ENCODE results near the gene COG4. TPM values are rescaled to one million over a fixed set of nuclear protein-coding genes. Genes with fewer than 3 reads are reported as not detected.

COG4 gene
- total RNA-seq (ENCODE audit: low replicate concordance), result 73.6 and 81.3 TPM in 2 replicates

GRCh38 chr16:70523076-70523742 is at the start of gene COG4:
COG4 (minus strand) TSS chr16:70523554; CDS start chr16:70523543, 11 bp downstream.

GRCh38 chr16:70523743-70524398 is 517 bp upstream of the COG4 start, which contains the start of gene SF3B3:
SF3B3 (plus strand) TSS chr16:70523816; CDS start chr16:70526657, 2,841 bp downstream.

GRCh38 chr16:70454222-70455034 is 68.9 kb downstream of the COG4 start, which contains the start of gene FCSK:
FCSK (plus strand) TSS chr16:70454595; CDS start chr16:70463191, 8,596 bp downstream.

GRCh38 chr16:70438969-70439862 is 84.1 kb downstream of the COG4 start, which contains the start of gene ST3GAL2:
ST3GAL2 (minus strand) TSS chr16:70439100; CDS start chr16:70398530, 40,570 bp downstream.

Other genes starting within 250 kb of the COG4 start
- gene AARS1, start 234.0 kb downstream of the COG4 start, total RNA-seq (ENCODE audit: low replicate concordance), result 186 and 251 TPM in 2 replicates
- 15.8 and 26.6 TPM in 2 replicates for gene DDX19B, start 224.4 kb downstream of the COG4 start, total RNA-seq (ENCODE audit: low replicate concordance)
- 34.2 and 38.1 TPM in 2 replicates for gene DDX19A, start 176.7 kb downstream of the COG4 start, total RNA-seq (ENCODE audit: low replicate concordance)
- 9.8 and 47.0 TPM in 2 replicates for gene ST3GAL2, start 84.5 kb downstream of the COG4 start, total RNA-seq (ENCODE audit: low replicate concordance)
- gene FCSK, start 69.0 kb downstream of the COG4 start, total RNA-seq (ENCODE audit: low replicate concordance), result 6.8 and 7.8 TPM in 2 replicates
- 53.9 and 64.0 TPM in 2 replicates for gene SF3B3, start 262 bp upstream of the COG4 start, total RNA-seq (ENCODE audit: low replicate concordance)
- gene IL34, start 123.0 kb upstream of the COG4 start, total RNA-seq (ENCODE audit: low replicate concordance), result 5.2 and 8.4 TPM in 2 replicates
- gene MTSS2, start 162.5 kb upstream of the COG4 start, total RNA-seq (ENCODE audit: low replicate concordance), result 6.7 and 13.0 TPM in 2 replicates

Measured in smooth muscle cell of the coronary artery (primary cell).